AG08395 (cell line): ENCODE data around the gene ATF7.
A peak's percentile ranks its signal among the peaks of the same experiment; 100 is the strongest.

Source experiments
- DNase-seq: peaks from one replicate; pipeline ENCODE4 v3.0.0; 2012; ENCODE audit warnings: mixed read lengths, low spot score

ATF7 gene

DNA sequence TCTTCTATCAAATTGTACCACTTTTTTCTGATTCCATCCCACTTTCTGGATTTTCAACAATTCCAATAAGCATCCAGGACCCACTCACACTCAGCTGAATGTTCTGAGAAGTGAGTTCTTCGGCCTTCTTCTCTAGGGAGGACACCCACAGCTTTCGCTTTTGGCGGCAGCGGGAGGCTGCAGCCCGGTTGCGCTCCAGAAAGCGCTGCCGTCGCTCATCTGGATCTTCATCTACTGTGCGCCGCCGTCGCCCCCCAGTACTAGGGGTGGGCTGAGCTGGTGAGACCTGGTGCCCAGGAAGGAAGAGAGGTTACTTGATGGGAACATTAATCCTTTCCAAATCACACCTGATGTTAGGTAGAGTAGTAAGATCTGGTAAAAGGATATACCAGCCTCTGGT lies 101.7 kb downstream of the ATF7 start:
- DNase-seq, result no peak

DNA sequence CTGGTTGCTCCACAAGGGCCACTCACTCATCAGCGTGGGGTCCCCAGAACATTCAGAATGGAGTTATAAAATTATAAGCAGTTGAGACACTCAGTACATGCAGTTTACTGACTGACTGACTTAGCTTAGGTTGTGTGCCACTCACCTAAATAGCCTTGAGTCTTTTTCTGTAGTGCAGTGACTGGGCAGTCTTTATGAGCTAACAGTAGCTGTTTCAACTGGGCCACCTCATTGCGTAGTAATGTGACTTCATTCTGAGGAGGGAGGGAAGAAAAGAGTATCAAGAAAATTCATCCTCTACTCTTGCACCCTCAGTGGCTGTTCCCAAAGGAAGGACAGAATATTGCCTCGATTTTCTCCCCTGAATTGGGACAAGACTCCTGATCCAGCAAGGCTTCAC lies 103.1 kb downstream of the ATF7 start:
- DNase-seq, result no peak

DNA sequence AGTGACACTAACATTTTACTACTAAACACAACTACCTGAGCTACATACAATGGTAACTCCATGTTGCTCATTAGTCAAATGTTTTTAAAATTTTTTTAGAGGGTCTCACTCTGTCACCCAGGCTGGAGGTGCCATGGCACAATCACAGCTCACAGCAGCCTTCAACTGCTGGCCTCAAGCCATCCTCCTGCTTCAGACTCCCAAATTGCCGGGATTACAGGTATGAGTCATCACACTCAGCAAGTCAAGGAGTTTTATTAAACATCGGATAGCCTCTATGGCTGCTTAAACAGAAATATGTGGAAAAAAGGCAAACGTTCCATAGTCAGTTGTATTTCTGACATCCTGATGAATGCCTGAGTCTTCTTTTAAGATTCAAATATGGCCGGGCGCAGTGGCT lies 107.8 kb downstream of the ATF7 start:
- DNase-seq, result no peak

DNA sequence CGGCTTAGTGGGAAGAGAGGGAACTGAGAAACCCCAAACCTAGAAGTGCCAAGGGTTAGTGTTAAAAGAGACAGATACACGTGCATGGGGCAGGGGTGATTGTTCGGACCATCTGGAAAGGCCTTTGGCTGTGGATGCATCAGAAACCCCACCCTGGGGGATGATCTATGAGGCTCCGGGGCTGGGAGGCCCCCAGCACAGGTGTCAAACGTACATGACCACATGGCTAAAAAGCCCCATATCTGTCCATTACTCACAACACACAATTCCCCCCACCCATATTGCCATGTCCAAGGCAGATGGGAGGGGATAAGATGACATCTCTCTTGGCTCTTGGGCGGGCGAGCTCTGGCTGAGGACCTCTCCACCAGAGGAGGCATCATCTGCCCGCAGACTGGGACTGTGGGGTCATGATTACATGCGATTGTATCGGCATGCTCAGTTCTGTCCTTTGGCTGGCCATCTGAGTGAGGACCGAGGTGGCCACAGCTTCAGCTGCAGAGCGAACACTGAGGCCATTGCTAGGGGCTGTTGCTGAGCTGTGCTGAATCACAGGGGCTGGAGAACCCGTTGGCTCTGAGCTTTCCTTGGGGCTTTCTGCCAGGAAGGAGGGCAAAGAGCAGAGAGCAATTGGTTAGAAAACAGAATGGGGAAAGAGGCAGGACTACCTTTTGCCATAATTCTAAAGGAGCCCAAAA lies 109.3 kb downstream of the ATF7 start:
- no peak for DNase-seq

DNA sequence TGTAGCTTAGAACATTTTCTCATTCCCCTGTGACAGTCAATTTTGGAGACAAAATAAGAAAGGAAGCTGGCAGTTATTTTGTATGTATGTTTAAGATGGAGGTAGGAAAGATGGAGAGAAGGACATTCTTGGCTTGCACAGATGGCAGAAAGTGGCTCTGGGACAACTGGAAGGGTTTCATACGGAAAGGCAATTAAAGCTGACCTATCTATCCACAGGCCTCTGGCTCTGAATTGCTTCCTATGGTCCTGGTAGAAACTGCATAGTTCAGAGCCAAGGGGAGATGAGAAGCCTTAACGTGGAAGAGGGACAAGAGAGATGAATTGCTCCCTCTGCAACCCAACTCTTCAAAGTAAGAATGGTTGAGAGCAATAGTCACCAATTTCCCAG lies 110.9 kb downstream of the ATF7 start:
- no peak for DNase-seq

DNA sequence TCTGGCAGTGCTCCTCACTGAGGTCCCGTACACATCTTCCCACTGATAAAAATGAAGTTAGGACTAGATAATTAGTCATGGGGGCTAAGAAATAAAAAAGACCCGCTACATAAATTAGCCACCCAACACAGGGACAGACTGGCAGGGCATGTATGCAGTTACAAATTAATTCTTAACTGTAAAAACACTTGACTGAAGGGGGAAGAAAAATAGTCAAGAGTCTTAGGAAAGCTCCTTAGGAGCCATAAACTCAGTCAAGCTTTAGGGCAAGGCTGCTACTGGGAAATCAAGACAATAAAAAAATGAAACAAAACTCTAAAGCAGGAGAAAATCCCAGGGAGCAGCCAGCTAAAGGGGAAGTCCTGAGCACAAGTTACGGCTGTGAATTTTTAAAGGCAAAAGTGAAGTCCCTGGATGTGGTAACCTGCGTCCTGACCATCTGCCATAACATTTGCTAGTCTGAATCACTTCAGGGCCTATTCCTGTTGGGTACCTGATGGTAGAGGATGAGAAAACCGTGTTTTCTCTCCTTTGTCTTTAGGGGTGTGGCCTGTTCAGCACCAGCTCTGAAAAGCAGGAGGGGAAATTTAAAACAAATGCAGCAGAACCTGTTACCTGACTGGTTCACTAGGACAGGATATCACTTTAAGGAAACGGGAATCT lies 111.4 kb downstream of the ATF7 start:
- no peak for DNase-seq

DNA sequence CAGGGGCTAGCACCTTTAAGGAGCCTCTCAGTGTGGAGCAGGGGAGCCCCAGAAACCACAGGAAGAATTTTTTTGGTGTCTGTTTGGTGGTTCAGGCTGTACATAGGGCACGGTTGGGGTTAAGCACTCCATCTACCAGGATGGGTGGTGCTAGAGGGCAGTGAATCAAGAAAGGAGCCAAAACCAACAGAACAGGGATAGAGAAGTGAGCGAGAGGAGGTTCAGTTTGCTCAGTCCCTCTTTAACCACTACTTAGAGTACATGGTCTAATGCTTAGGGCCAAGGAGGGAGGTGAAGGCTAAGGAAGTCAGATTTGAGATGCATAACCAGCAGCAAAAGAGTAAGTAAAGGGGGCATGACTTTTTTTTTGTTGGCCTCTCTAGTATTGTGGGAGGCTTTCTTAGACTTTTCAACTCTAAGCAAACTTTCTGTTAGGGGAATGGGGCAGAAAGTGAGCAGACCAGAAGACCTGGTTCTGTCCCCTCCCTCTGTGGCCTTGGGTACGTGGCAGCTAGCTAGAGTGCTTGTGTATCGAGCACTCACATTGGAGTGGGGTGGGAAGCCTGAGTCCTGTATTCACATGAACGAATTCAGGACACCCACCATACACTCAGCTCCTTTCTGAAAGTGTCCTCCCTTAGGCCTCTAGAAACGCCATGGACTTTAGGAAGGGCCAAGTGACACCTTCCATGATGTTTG lies 112.3 kb downstream of the ATF7 start:
- DNase-seq, result no peak

DNA sequence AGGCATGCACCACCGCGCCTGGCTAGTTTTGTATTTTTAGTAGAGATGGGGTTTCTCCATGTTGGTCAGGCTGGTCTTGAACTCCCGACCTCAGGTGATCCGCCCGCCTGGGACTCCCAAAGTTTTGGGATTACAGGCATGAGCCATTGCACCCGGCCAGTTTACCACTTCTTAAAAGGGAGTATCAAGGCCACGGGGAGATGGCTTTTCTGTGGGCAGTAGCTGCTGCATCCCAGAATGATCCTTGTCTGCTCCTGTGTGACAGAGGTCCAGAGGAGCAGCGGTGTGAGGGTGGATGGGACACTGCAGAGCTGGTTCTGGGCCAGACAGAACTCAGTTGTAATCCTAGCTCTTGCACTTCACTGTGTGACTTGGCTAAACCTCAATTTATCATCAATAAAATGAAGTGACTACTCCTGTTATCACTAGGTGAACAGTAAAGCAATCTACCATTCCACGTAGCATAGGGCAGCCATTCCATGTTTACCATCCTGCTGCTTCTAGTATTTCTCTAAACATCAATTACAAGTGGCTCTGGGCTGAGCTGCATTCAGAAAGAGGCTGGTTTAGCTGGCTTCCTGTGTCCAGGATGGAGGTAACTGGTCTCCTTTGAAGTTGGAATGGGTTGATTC lies 115.9 kb downstream of the ATF7 start:
- DNase-seq, result no peak

DNA sequence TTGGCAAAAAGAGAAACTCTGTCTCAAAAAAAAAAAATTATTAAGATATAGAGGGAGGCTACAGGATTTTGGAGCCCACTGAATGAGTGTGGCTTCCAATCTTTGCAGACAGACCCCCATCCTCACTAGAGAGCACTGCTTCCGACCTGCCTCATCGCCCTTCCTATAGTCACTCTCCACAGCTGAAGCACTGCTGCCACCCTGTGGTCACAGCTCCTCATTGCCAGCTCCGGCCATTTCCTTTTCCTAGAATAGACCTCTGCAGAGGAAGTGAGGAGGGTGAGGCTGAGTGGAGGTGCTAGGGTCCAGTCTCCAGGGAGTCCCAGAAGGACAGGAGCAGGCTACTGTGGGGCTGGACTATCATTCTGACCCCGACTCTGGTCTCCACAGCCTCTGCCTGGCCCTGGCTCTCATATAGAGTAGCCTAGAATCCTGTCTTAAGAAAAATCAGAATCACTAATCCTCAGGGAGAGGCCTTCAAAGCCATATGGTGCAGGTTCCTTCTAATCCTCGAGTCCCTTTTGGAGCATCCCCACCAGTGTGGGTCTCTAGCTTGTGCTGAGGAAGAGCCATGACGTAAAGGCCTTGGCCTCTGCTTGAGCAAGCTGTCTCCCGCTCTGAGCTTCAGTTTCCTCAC lies 117.5 kb downstream of the ATF7 start:
- peak; percentile 80 for DNase-seq

DNA sequence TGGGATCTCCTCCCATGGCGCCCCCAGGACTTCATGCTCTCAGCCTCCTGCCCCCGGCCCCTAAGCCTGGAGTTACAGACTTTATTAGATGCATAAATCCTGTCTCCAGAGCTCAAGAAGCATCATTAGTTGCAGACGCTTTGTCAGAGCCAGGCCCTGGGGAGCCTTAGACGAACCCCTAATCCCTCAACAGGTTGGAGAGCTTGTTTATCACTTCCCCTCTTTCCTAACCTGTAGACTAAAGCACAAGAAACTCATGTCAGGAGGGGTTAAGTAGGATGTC lies 118.6 kb downstream of the ATF7 start:
- no peak for DNase-seq

DNA sequence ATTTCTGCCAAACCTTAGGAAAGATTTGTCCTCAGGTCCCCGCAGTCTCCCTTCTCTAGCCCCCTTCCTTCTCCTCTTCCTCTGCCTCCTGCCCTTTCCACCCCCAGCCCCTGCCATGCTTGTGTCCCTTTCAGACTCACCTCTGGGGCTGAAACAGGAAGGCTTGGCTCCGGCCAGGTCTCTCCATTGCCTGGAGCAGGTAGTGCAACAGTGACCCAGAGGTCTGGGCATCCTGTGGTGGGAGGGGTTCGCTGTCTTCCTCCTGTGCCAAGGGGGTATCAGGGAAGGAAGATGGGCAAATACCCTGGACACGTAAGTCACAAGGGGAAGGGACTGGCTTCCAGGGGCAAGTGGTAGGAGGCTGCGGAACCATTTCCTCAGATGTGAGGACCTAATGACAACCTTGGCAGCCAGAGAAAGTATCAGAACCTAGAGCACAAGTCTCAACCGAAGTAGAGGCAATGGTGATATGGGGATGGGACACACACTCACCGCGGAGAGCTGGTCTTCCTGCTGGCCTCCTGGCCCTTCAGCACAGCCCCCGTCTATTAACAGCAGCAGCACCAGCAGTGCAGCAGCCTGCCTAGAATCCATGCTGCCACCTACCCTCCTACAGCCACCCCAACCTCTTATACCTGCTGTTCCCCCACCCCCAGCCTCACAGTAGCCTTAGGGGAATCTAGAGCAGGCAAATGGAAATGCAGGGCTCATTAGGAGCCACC lies 119.1 kb downstream of the ATF7 start, which contains the start of gene NPFF:
NPFF (minus strand) TSS at position 604 of the 722 bp plus-strand sequence; CDS start at position 594, 10 bp downstream.
- no peak for DNase-seq

DNA sequence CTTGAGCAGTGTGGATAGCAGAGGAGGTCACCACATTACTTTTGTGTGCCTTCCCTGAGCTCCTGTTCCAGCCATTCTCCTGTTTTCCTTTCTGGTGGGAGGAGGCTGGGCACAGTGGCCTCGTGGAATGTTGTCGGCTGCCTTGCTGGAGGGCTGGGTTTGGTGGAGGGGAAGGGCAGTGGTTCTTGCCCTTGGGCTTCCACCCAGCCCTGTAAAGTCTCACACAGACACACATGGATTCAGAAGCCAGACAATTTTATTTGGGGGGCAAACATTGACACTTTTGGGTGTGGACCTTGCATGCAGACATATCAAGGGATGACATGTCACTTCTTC lies 119.8 kb downstream of the ATF7 start:
- peak; percentile 17 for DNase-seq

DNA sequence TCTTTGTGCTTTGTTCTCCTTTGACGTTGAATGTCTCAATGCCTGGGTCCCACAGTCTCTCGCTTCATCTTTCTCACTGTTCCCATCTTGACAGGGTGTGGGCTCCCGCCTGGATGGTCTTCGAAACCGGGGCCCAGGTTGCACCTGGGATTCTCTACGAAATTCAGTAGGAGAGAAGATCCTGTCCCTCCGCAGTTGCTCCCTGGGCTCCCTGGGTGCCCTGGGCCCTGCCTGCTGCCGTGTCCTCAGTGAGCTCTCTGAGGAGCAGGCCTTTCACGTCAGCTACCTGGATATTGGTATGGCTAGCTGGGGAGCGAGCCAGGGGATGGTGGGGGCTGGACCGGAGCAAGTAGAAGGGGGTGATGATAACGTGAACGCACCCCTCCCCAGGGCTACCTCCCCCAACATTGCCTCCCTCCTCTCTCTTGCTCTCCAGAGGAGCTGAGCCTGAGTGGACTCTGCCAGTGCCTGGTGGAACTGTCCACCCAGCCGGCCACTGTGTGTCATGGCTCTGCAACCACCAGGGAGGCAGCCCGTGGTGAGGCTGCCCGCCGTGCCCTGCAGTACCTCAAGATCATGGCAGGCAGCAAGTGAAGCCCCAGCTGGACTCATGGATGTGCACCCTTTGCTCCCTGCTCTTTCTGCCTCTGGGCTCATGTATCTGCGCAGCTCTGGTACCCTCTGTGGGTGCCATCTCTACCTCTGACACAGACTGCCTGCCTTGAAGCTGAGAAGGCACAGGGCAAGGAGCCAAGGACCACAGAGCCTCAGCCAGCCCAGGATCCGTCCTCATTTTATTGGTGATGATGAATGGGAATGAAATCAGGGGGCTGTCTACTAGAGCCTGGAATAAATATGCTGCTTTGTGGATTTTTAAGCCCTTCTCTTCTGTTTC lies 120.4 kb downstream of the ATF7 start:
- DNase-seq, result no peak

DNA sequence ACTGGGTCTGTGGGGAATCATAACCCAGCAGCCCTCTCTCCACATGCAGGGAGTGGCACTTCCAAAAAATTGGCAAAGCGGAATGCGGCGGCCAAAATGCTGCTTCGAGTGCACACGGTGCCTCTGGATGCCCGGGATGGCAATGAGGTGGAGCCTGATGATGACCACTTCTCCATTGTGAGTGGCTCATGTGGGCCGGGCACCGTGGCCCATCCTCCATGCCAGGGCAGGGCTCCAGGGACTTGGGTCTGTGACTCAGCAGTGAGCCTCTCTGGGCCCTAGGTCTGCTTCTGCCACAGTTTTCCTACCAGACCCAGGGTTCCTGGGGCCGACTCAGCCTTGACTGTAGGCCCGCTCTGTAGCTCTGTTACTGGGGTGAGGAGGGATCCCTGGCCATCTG lies 121.1 kb downstream of the ATF7 start:
- DNase-seq, result peak; percentile 76

DNA sequence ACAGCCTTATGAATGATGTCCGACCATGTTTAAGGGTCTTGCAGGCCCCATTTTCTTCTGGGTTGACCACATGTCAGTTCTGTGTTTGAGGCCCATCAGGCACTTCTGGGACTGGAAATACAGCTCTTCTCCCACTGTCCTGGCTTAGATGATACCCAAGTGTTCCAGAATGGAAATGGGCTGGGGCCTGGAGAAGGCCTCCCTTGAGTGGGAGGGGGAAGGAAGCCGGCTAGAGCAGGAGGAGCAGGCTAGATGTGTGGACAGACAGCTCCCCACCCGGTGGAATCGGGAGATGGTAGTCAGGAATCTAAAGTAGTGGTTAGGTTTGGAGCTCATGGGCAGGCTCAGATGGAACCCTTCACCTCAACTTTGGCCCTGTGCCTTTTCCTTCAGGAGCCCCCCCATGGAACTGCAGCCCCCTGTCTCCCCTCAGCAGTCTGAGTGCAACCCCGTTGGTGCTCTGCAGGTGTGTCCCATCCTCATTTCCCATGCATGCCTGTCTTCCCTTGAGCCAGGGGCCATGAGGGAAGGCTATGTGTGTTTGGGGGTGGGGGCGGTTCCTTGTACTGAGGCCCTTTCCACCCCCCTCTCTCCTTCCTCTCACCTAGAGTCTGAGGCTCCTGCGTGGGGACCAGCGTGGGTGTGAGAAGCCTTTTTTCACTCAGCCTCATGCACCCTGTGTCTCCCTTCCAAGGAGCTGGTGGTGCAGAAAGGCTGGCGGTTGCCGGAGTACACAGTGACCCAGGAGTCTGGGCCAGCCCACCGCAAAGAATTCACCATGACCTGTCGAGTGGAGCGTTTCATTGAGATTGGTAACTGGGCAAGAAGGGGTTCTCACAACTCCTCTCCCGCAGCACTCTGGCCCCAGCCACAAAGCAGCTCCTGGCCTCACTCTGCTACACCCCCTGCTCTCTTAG lies 121.9 kb downstream of the ATF7 start:
- no peak for DNase-seq

DNA sequence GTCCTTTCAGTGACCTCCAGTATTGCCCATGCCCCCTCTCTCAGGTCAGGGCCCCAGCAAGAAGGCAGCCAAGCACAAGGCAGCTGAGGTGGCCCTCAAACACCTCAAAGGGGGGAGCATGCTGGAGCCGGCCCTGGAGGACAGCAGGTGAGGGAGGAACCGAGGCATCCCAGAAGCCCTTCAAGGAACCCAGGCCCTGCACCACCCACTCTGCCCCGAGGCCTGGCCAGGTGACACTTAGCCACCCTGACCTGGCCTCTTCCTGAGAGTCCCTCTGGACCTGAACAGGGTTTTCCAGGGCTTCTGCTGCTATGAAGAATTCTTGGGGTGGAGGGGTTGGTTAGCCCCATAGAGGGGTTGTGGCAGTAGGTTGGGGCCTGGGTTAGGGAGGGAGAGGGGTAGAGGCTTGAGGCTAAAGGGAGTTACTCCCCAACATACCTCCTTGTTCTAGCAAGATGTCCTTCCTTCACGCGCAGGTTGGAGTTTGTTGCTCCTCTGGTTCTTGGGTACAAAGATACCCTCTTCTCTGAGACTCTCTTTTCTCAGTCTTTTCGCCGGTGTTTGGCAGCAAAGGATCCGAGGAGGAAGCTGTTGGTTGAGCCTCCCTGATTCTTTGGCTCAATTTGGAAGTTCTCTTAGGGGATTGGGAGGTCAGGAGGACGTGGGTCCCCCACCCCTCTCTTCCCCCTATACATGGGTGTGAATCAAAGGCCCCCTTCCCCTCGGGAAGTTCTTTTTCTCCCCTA lies 123.0 kb downstream of the ATF7 start:
- DNase-seq, result no peak

DNA sequence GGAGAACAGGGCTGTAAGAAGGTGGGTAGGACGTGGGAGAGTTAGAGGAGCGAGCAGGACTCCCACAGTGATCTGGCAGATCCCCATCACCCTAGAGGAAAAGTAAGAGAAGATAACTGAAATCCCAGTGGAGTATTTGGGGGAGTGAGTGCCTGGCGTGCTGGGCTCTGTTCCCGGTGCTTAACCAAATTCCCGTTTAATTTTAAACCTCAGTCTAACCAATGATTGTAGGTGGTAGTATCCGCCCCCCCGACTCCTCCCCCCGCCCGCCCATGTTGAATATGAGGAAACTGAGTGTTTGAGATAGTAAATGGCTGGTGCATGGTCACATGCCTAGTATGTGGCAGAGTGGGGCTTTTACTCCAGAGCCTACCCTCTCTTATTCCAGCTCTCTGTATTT lies 123.9 kb downstream of the ATF7 start:
- DNase-seq, result no peak

DNA sequence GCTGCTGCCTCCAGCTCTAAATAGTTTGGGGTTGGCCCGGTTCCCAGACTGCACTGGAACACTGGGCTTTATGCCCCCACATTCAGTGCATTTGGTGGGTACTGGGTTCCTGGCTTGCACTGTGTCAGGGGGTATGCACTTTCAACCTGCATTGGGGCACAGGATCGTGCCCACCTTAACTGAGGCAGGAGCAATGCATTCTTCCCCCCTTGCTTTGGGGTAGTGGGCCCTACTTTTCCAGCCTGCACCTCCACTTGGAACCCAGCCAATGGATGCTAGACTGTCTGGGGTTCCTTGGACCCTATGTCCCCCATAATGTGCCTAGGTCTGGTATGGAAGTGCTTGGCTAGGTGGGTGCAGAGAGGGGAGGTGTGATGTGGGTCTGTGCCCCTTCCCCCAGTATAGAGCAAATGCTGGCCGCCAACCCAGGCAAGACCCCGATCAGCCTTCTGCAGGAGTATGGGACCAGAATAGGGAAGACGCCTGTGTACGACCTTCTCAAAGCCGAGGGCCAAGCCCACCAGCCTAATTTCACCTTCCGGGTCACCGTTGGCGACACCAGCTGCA lies 124.5 kb downstream of the ATF7 start:
- DNase-seq, result no peak
